Mesendoderm (in vitro differentiated cells): ENCODE results near the gene GNAZ.

Experiments
- DNase-seq: peaks from one replicate; pipeline ENCODE4 v3.0.0; 2013
- H2AK5ac ChIP-seq: 2 replicates; pipeline ENCODE4 v1.6.1; 2013; ENCODE audit warnings: low read length, inconsistent platforms
- H2BK120ac ChIP-seq: 2 replicates; pipeline ENCODE4 v1.6.1; 2013; ENCODE audit warnings: low read depth, mild to moderate bottlenecking, low read length, moderate library complexity, mixed read lengths
- H2BK15ac ChIP-seq: replicated peaks from 2 replicates; pipeline ENCODE4 v1.6.1; 2013; ENCODE audit warnings: low read depth, mild to moderate bottlenecking, moderate library complexity
- H2BK5ac ChIP-seq: 2 replicates; pipeline ENCODE4 v1.6.1; 2013; ENCODE audit warnings: low read length, inconsistent platforms
- H3K18ac ChIP-seq: 2 replicates; pipeline ENCODE4 v1.6.1; 2013; ENCODE audit warnings: mild to moderate bottlenecking, low read length, mixed read lengths
- H3K23ac ChIP-seq: one replicate; pipeline ENCODE4 v1.6.1; 2013; ENCODE audit warnings: low read length
- H3K27ac ChIP-seq: 2 replicates; pipeline ENCODE4 v1.5.1; 2013; ENCODE audit warnings: low read depth, mild to moderate bottlenecking, inconsistent platforms, low read length, moderate library complexity
- H3K27me3 ChIP-seq: 2 replicates; pipeline ENCODE4 v1.6.1; 2013; ENCODE audit warnings: low read length, control low read depth, mild to moderate bottlenecking, inconsistent platforms; ENCODE audit not compliant: insufficient read depth, poor library complexity
- H3K36me3 ChIP-seq: 2 replicates; pipeline ENCODE4 v1.6.1; 2013; ENCODE audit warnings: low read length, inconsistent platforms; ENCODE audit not compliant: control insufficient read depth, insufficient read depth
- H3K4ac ChIP-seq: one replicate; pipeline ENCODE4 v1.6.1; 2013; ENCODE audit warnings: low read depth, mild to moderate bottlenecking, low read length, moderate library complexity
- H3K4me1 ChIP-seq: 2 replicates; pipeline ENCODE4 v1.6.1; 2013; ENCODE audit warnings: low read depth, low read length, inconsistent platforms; ENCODE audit not compliant: control insufficient read depth
- H3K4me2 ChIP-seq: 2 replicates; pipeline ENCODE4 v1.6.1; 2013; ENCODE audit warnings: low read length
- H3K4me3 ChIP-seq: 2 replicates; pipeline ENCODE4 v1.5.1; 2013; ENCODE audit warnings: mild to moderate bottlenecking, low read length
- H3K56ac ChIP-seq: one replicate; pipeline ENCODE4 v1.6.1; 2013; ENCODE audit warnings: low read length
- H3K79me1 ChIP-seq: 2 replicates; pipeline ENCODE4 v1.6.1; 2013; ENCODE audit warnings: low read length, inconsistent platforms
- H3K79me2 ChIP-seq: 2 replicates; pipeline ENCODE4 v1.6.1; 2013; ENCODE audit warnings: mild to moderate bottlenecking, low read length; ENCODE audit not compliant: control insufficient read depth, insufficient read depth
- H3K9ac ChIP-seq: 2 replicates; pipeline ENCODE4 v1.6.1; 2013; ENCODE audit warnings: low read length, inconsistent platforms
- H4K5ac ChIP-seq: one replicate; pipeline ENCODE4 v1.6.1; 2013; ENCODE audit warnings: low read length
- H4K8ac ChIP-seq: one replicate; pipeline ENCODE4 v1.6.1; 2013; ENCODE audit warnings: low read depth, mild to moderate bottlenecking, control low read depth, low read length, moderate library complexity
- WGBS: extraction: QIAGEN DNeasy Blood & Tissue Kit; methylation state at CpG from one replicate; pipeline ENCODE4 v1.1.7; 2013; ENCODE audit warnings: low lambda C conversion rate, missing lambda C conversion rate; ENCODE audit not compliant: insufficient coverage; ENCODE audit errors: extremely low coverage; 5-methylcytosine and 5-hydroxymethylcytosine counted together

Gene GNAZ

DNA sequence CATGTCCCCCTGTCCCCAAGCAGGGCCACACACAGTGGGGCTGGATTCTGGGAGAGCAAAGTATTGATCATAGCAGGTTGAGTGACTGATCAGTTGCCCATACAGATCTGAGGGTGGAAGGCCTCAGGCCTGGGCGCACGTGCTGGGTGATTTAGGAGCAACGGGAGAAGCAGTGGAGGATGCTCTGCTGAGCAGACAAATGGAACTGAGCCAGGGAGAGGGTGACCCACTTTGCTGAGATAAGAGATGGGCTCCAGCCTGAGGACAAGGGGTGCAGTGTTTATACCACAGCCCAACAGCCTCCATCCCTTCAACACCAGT is 15.0 kb downstream of the GNAZ start:
- no peak for DNase-seq
- Histone ChIP-seq H3K79me2 (no peaks in the 10 kb centered on the region), H3K4me2 (no peak overlapping the region), H3K36me3 (no peaks in the 10 kb centered on the region), H4K8ac (no peak overlapping the region), H3K9ac (no peak overlapping the region), H3K23ac (no peak overlapping the region), H3K27me3 (no peaks in the 10 kb centered on the region), H2BK5ac (no peak overlapping the region), H3K79me1 (no peaks in the 10 kb centered on the region), H3K4ac (no peak overlapping the region), H3K27ac (no peak overlapping the region), H3K4me3 (no peak overlapping the region), H3K4me1 (peaks cover 9% of the 10 kb centered on the region), H3K56ac (no peak overlapping the region), H2BK120ac (no peak overlapping the region), H3K18ac (no peak overlapping the region), H4K5ac (no peak overlapping the region), H2AK5ac (no peak overlapping the region), H2BK15ac (no peak overlapping the region)
- WGBS, result no CpG with 5 or more reads among the region's 3 CpGs

DNA sequence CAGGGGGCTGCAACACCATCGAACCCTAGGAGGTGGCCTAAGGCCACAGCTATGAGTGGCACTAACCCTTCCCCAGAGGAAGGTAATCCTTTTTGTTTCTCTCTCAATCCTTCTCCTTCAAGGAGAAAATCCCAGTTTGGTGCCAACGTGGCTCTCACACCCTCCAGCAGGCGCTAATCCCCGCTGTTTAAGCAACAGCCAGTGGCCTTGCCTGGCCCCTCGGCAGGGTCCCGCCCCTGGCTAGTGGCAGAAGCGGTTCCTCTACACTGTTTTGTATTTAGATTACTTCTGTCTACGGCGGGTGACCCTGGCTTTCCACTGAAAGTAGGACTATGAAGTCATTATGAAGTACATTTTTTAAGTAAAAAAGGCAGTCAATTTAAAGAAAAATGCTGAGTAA is 15.5 kb downstream of the GNAZ start:
- Histone ChIP-seq H3K56ac (no peak overlapping the region), H3K4me2 (no peak overlapping the region), H2AK5ac (no peak overlapping the region), H3K36me3 (no peaks in the 10 kb centered on the region), H3K27ac (no peak overlapping the region), H3K27me3 (no peaks in the 10 kb centered on the region), H3K79me2 (no peaks in the 10 kb centered on the region), H2BK120ac (no peak overlapping the region), H3K79me1 (no peaks in the 10 kb centered on the region), H3K9ac (no peak overlapping the region), H2BK5ac (no peak overlapping the region), H3K4me1 (peaks cover 9% of the 10 kb centered on the region), H4K8ac (no peak overlapping the region), H3K4me3 (no peak overlapping the region), H3K18ac (no peak overlapping the region), H4K5ac (no peak overlapping the region), H2BK15ac (no peak overlapping the region), H3K4ac (no peak overlapping the region), H3K23ac (no peak overlapping the region)
- WGBS, result no CpG with 5 or more reads among the region's 9 CpGs
- peak; percentile 62 for DNase-seq

DNA sequence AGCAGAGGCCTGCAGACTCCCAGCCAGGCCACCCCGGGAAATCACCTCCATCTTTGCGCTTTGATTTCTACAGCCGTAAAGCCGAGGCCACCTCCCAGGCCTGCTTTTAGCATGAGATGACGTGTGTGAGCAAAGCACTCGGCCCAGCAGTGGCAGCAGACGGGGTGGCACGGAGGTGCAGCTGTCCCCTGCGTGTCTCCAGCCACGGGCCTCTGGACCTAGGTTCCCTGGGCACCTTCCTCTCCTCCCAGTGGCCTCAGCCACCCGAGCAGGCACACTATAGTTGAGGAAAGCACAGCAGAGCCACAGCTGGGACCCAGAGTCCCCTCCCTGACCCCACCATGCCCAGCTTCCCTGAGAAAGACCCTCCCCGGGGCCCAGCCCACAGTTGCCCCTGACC is 15.9 kb downstream of the GNAZ start:
- Histone ChIP-seq H3K23ac (no peak overlapping the region), H2BK15ac (no peak overlapping the region), H3K79me1 (no peaks in the 10 kb centered on the region), H3K4me1 (peaks cover 9% of the 10 kb centered on the region), H3K4me3 (no peak overlapping the region), H3K27me3 (no peaks in the 10 kb centered on the region), H4K5ac (no peak overlapping the region), H3K36me3 (no peaks in the 10 kb centered on the region), H3K4me2 (no peak overlapping the region), H3K27ac (no peak overlapping the region), H3K9ac (no peak overlapping the region), H2AK5ac (no peak overlapping the region), H3K4ac (no peak overlapping the region), H2BK5ac (no peak overlapping the region), H4K8ac (no peak overlapping the region), H2BK120ac (no peak overlapping the region), H3K79me2 (no peaks in the 10 kb centered on the region), H3K18ac (no peak overlapping the region), H3K56ac (no peak overlapping the region)
- DNase-seq, result no peak
- no CpG with 5 or more reads among the region's 12 CpGs for WGBS

DNA sequence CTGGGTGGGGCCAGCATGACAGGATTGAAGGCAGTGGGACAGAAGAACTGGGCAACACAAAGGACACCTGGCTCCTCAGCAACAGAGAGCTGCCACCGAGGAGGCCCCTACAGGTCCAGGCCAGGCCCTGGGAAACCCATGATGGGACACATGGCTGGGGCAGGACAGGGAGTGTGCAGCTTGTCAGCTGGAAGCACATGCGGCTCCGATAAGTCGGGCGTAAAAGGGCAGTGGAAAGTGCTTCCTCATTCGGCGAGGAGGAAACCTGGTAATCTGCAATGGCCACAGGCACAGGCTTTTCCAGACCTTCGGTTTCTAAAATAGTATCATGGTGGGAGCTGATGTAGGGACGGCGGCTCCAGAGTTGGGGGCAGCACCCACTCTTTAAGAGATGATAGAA is 16.5 kb downstream of the GNAZ start:
- Histone ChIP-seq H3K4me1 (peaks cover 9% of the 10 kb centered on the region), H4K8ac (no peak overlapping the region), H2BK5ac (no peak overlapping the region), H3K4me2 (no peak overlapping the region), H3K36me3 (no peaks in the 10 kb centered on the region), H3K18ac (no peak overlapping the region), H3K79me1 (no peaks in the 10 kb centered on the region), H3K56ac (no peak overlapping the region), H4K5ac (no peak overlapping the region), H2BK120ac (no peak overlapping the region), H3K23ac (no peak overlapping the region), H2BK15ac (no peak overlapping the region), H3K4ac (no peak overlapping the region), H3K79me2 (no peaks in the 10 kb centered on the region), H2AK5ac (no peak overlapping the region), H3K4me3 (no peak overlapping the region), H3K27me3 (no peaks in the 10 kb centered on the region), H3K9ac (no peak overlapping the region), H3K27ac (no peak overlapping the region)
- no peak for DNase-seq
- WGBS, result no CpG with 5 or more reads among the region's 10 CpGs

DNA sequence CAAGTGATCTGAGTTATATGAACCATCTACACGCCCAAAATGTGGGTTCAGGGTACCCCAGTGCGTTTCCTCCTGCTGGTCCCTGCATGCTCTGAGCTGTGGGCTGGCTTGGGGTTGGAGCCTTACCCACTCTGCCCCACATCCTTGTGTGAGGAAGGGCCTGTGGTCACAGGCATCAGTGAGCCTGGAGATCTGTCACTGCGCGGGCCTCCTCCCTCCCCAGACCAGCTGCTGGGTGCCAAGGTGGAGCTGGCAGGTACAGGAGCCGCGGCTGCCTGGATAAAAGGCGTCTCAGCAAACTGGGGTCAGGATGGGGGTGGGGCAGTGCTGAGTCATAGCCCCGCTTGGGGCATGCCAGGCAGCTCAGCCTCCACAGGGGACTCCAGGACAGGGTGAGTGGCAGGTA is 17.9 kb downstream of the GNAZ start:
- Histone ChIP-seq H3K23ac (no peak overlapping the region), H2BK15ac (no peak overlapping the region), H2BK120ac (no peak overlapping the region), H4K8ac (no peak overlapping the region), H3K18ac (no peak overlapping the region), H3K27me3 (no peaks in the 10 kb centered on the region), H3K4me1 (peaks cover 9% of the 10 kb centered on the region), H3K36me3 (no peaks in the 10 kb centered on the region), H2AK5ac (peak overlapping the region; percentile 27), H3K56ac (peak overlapping the region; percentile 17), H3K79me1 (no peaks in the 10 kb centered on the region), H3K4me3 (no peak overlapping the region), H4K5ac (no peak overlapping the region), H3K27ac (no peak overlapping the region), H3K4ac (no peak overlapping the region), H3K4me2 (no peak overlapping the region), H3K79me2 (no peaks in the 10 kb centered on the region), H2BK5ac (no peak overlapping the region), H3K9ac (no peak overlapping the region)
- DNase-seq, result peak; percentile 51
- WGBS, result no CpG with 5 or more reads among the region's 8 CpGs

DNA sequence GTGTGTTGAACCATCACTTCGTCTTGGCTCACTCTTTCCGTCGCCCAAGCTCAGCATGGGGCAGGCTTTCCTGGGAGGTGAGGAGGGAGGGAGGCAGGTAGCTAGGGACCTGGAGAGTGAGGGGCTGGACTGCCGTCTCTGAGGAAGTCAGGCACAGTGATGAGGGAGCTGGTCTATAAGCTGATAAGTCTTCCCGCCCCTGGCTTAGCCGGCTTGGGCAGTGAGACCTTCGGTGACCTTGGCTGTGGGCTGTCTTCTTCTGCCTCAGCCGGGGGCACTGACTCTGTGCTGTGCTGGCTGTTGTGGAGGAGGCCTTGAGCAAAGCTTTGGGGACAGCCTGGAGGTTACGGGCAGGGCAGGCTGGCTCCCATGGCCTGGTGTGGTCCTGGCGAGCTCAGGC is 18.7 kb downstream of the GNAZ start:
- H3K18ac ChIP-seq, result no peak overlapping the region
- H3K27me3 ChIP-seq, result no peaks in the 10 kb centered on the region
- no peak overlapping the region for H3K4me3 ChIP-seq
- no peak overlapping the region for H3K56ac ChIP-seq
- H4K5ac ChIP-seq, result no peak overlapping the region
- no peak overlapping the region for H4K8ac ChIP-seq
- no peak for DNase-seq
- no CpG with 5 or more reads among the region's 10 CpGs for WGBS
- H2BK120ac ChIP-seq, result no peak overlapping the region
- no peak overlapping the region for H2BK5ac ChIP-seq
- no peaks in the 10 kb centered on the region for H3K79me1 ChIP-seq
- H2AK5ac ChIP-seq, result no peak overlapping the region
- no peaks in the 10 kb centered on the region for H3K79me2 ChIP-seq
- H3K4me2 ChIP-seq, result no peak overlapping the region
- no peak overlapping the region for H3K4ac ChIP-seq
- H3K23ac ChIP-seq, result no peak overlapping the region
- H3K27ac ChIP-seq, result no peak overlapping the region
- H3K36me3 ChIP-seq, result no peaks in the 10 kb centered on the region
- no peak overlapping the region for H3K9ac ChIP-seq
- H2BK15ac ChIP-seq, result no peak overlapping the region
- H3K4me1 ChIP-seq, result peaks cover 9% of the 10 kb centered on the region
